H9 (cell line): ENCODE data around the gene IL32. TPM values are rescaled to one million over a fixed set of nuclear protein-coding genes. Genes with fewer than 3 reads are reported as not detected.
"Not testable (repeated sequence)": the region's sequence is repeated elsewhere in the genome, so short reads cannot be mapped to it uniquely, and the experiment has no call there.

Experiments
- DNase-seq: peaks from one replicate; pipeline ENCODE4 v3.0.0-alpha.2; 2017
- H2AFZ ChIP-seq: one replicate; pipeline ENCODE4 v1.6.1; 2013; ENCODE audit warnings: mild to moderate bottlenecking, low read length, control low read depth, moderate library complexity
- H2AK5ac ChIP-seq: 2 replicates; pipeline ENCODE4 v1.6.1; 2013; ENCODE audit warnings: low read length, control low read depth, mixed read lengths; ENCODE audit not compliant: insufficient read length
- H2BK120ac ChIP-seq: one replicate; pipeline ENCODE4 v1.6.1; 2013; ENCODE audit warnings: low read depth, mild to moderate bottlenecking, low read length, control low read depth, inconsistent platforms; ENCODE audit not compliant: poor library complexity, severe bottlenecking
- H2BK12ac ChIP-seq: 2 replicates; pipeline ENCODE4 v1.6.1; 2013; ENCODE audit warnings: low read length, control low read depth, mixed read lengths, low read depth; ENCODE audit not compliant: insufficient read length
- H2BK15ac ChIP-seq: 2 replicates; pipeline ENCODE4 v1.6.1; 2013; ENCODE audit warnings: low read depth, low read length, control low read depth
- H2BK20ac ChIP-seq: one replicate; pipeline ENCODE4 v1.6.1; 2013; ENCODE audit warnings: low read depth, mild to moderate bottlenecking, low read length, control low read depth, inconsistent platforms; ENCODE audit not compliant: poor library complexity, severe bottlenecking
- H2BK5ac ChIP-seq: 2 replicates; pipeline ENCODE4 v1.6.1; 2013; ENCODE audit warnings: low read length, control low read depth, mixed read lengths; ENCODE audit not compliant: insufficient read length
- H3K14ac ChIP-seq: 2 replicates; pipeline ENCODE4 v1.6.1; 2013; ENCODE audit warnings: low read length, control low read depth; ENCODE audit not compliant: insufficient read depth
- H3K18ac ChIP-seq: 2 replicates; pipeline ENCODE4 v1.6.1; 2013; ENCODE audit warnings: low read depth, mild to moderate bottlenecking, mixed read lengths, low read length, control low read depth; ENCODE audit not compliant: insufficient read length
- H3K23ac ChIP-seq: 2 replicates; pipeline ENCODE4 v1.6.1; 2013; ENCODE audit warnings: low read length, control low read depth, mixed read lengths, low read depth; ENCODE audit not compliant: insufficient read length
- H3K23me2 ChIP-seq: 2 replicates; pipeline ENCODE4 v1.6.1; 2013; ENCODE audit warnings: low read depth, mild to moderate bottlenecking, mixed read lengths, low read length, control low read depth; ENCODE audit not compliant: insufficient read length, poor library complexity, severe bottlenecking
- H3K27ac ChIP-seq: 2 replicates; pipeline ENCODE4 v1.5.1; 2013; ENCODE audit warnings: low read length, control low read depth, mixed read lengths, low read depth; ENCODE audit not compliant: insufficient read length
- H3K27me3 ChIP-seq: 2 replicates; pipeline ENCODE4 v1.6.1; 2013; ENCODE audit warnings: low read length, control low read depth, inconsistent platforms; ENCODE audit not compliant: insufficient read depth
- H3K4ac ChIP-seq: 2 replicates; pipeline ENCODE4 v1.6.1; 2013; ENCODE audit warnings: low read depth, mild to moderate bottlenecking, control low read depth, inconsistent platforms, low read length, moderate library complexity
- H3K4me1 ChIP-seq: 2 replicates; pipeline ENCODE4 v1.6.1; 2013; ENCODE audit warnings: low read length, control low read depth, inconsistent platforms; ENCODE audit not compliant: insufficient read depth
- H3K4me2 ChIP-seq: 2 replicates; pipeline ENCODE4 v1.6.1; 2013; ENCODE audit warnings: low read length, control low read depth, mixed read lengths; ENCODE audit not compliant: insufficient read length, insufficient read depth
- H3K56ac ChIP-seq: 2 replicates; pipeline ENCODE4 v1.6.1; 2013; ENCODE audit warnings: low read depth, mild to moderate bottlenecking, mixed read lengths, low read length, control low read depth; ENCODE audit not compliant: insufficient read length
- H3K79me1 ChIP-seq: 2 replicates; pipeline ENCODE4 v1.6.1; 2013; ENCODE audit warnings: low read depth, mild to moderate bottlenecking, moderate library complexity, low read length, control low read depth, inconsistent platforms; ENCODE audit not compliant: insufficient read depth, poor library complexity, severe bottlenecking
- H3K79me2 ChIP-seq: 2 replicates; pipeline ENCODE4 v1.6.1; 2013; ENCODE audit warnings: low read length, control low read depth, inconsistent platforms; ENCODE audit not compliant: insufficient read depth
- H3K9ac ChIP-seq: 2 replicates; pipeline ENCODE4 v1.6.1; 2013; ENCODE audit warnings: low read length, control low read depth, mixed read lengths; ENCODE audit not compliant: insufficient read length; ENCODE audit errors: extremely low read depth
- H3K9me3 ChIP-seq: one replicate; pipeline ENCODE4 v1.6.1; 2013; ENCODE audit warnings: low read depth, low read length, inconsistent platforms; ENCODE audit not compliant: control insufficient read depth
- H3T11ph ChIP-seq: one replicate; pipeline ENCODE4 v1.6.1; 2013; ENCODE audit warnings: mild to moderate bottlenecking, low read length, control low read depth, inconsistent platforms
- H4K20me1 ChIP-seq: one replicate; pipeline ENCODE4 v1.6.1; 2013; ENCODE audit not compliant: control insufficient read depth, insufficient read length, insufficient read depth
- H4K5ac ChIP-seq: 2 replicates; pipeline ENCODE4 v1.6.1; 2013; ENCODE audit warnings: low read depth, mild to moderate bottlenecking, mixed read lengths, low read length, control low read depth; ENCODE audit not compliant: insufficient read length
- H4K8ac ChIP-seq: replicated peaks from 2 replicates; pipeline ENCODE4 v1.6.1; 2013; ENCODE audit warnings: low read length, control low read depth, mixed read lengths, low read depth; ENCODE audit not compliant: insufficient read length
- H4K91ac ChIP-seq: 2 replicates; pipeline ENCODE4 v1.6.1; 2013; ENCODE audit warnings: low read depth, mild to moderate bottlenecking, moderate library complexity, mixed read lengths, low read length, control low read depth; ENCODE audit not compliant: insufficient read length
- H3K27ac Mint-ChIP-seq, 3 experiments: 2 replicates in 2 of 3; 3 replicates in 1 of 3; pipeline ENCODE4 v1.8.0; 2020 to 2021; ENCODE audit warnings: mixed read lengths in 3 of 3, mild to moderate bottlenecking in 1 of 3, moderate library complexity in 1 of 3
- H3K27me3 Mint-ChIP-seq: 2 replicates; pipeline ENCODE4 v1.8.0; 2021; ENCODE audit warnings: low read depth, mild to moderate bottlenecking, moderate library complexity, mixed read lengths
- H3K36me3 Mint-ChIP-seq, 3 experiments: 2 replicates in 2 of 3; 3 replicates in 1 of 3; pipeline ENCODE4 v1.8.0; 2020 to 2021; ENCODE audit warnings: low read depth in 3 of 3, mixed read lengths in 3 of 3; ENCODE audit not compliant: insufficient read depth in 1 of 3
- H3K4me1 Mint-ChIP-seq, 2 experiments: 2 replicates each; pipeline ENCODE4 v1.8.0; 2020; ENCODE audit warnings: mixed read lengths in 2 of 2
- H3K4me3 Mint-ChIP-seq, 2 experiments: 2 replicates in 1 of 2; 3 replicates in 1 of 2; pipeline ENCODE4 v1.8.0; 2020 to 2021; ENCODE audit warnings: mild to moderate bottlenecking in 2 of 2, mixed read lengths in 2 of 2, moderate library complexity in 1 of 2
- H3K9me3 Mint-ChIP-seq, 2 experiments: 2 replicates in 1 of 2; 3 replicates in 1 of 2; pipeline ENCODE4 v1.8.0; 2020; ENCODE audit warnings: mild to moderate bottlenecking in 2 of 2, mixed read lengths in 2 of 2, moderate library complexity in 1 of 2
- CTCF ChIP-seq: fragments of 200-600 bp; sonication (generic); conservative IDR thresholded peaks from 3 replicates; pipeline ENCODE4 v1.8.0; 2021; ENCODE audit warnings: antibody characterized with exemption, mild to moderate bottlenecking
- WGBS: extraction: QIAGEN DNeasy Blood & Tissue Kit; methylation state at CpG from one replicate; pipeline ENCODE4 v1.1.7; 2013; ENCODE audit warnings: missing lambda C conversion rate, low lambda C conversion rate, mixed read lengths; ENCODE audit not compliant: insufficient read length; ENCODE audit errors: extremely low coverage; 5-methylcytosine and 5-hydroxymethylcytosine counted together
- total RNA-seq: library from RNA; stranded (reverse); gene quantifications from 2 replicates; pipeline ENCODE4 v1.2.1, GENCODE V29; 2021

IL32 gene
- total RNA-seq, 1 experiment from 2014 or later, result 2.0 TPM

DNA sequence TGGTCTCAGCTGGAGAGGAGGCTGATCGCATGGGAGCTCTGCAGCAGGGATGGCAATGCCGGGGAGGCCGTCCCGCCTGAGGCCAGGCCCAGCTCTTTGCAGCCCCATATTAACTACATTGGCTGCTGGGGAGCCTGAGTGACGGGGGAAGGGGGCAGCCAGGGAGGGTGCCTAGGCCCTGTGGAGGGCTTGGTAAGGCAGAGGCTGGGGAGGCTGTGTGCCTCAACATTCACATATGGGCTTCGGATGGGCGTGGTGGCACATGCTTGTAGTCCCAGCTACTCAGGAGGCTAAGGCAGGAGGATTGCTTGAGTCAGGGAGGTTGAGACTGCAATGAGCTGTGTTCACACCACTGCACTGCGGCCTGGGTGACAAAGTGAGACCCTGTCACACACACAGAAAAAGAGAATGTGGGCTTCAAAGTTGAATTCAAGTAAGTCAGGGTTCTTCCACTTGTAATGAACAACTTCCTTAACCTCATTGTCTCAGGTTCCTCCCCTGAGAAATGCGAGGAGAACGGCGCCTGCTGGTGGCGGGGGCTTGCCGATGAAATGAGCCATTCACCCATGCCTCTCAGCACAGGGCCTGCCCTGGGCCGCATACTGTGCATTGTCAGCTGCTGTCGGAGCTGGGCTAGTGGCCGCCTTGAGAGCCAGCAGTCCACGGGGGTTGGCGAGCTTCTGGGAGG, 7.3 kb downstream of the IL32 start:
- not testable (repeated sequence) for H3K18ac ChIP-seq, H3K9me3 ChIP-seq, DNase-seq, H3K4me3 Mint-ChIP-seq, H4K91ac ChIP-seq, H2BK120ac ChIP-seq, H2AK5ac ChIP-seq, H3K27me3 ChIP-seq, H2AFZ ChIP-seq, H3T11ph ChIP-seq, H3K79me1 ChIP-seq, H3K27ac ChIP-seq, H2BK12ac ChIP-seq, H3K79me2 ChIP-seq, H3K23ac ChIP-seq, H3K4me1 ChIP-seq, H2BK20ac ChIP-seq, H4K5ac ChIP-seq, H3K14ac ChIP-seq, H3K9ac ChIP-seq, H3K36me3 Mint-ChIP-seq, H3K56ac ChIP-seq, H3K9me3 Mint-ChIP-seq, H4K8ac ChIP-seq, H2BK15ac ChIP-seq, H3K4ac ChIP-seq, H2BK5ac ChIP-seq, H3K23me2 ChIP-seq, H4K20me1 ChIP-seq, H3K27ac Mint-ChIP-seq, H3K4me2 ChIP-seq
- peak; percentile 45 for TF ChIP-seq CTCF
- peaks cover 17% of the 10 kb centered on the region for H3K27me3 Mint-ChIP-seq
- peaks cover 22 to 29% of the 10 kb centered on the region in 2 experiments for H3K4me1 Mint-ChIP-seq
- no CpG with 5 or more reads among the region's 18 CpGs for WGBS
